Testis (tissue), 2 donors: ENCODE data around the gene PRAME.

Experiments
- POLR2A ChIP-seq: fragments of 450-650 bp; IDR thresholded peaks from one replicate; pipeline ENCODE4 v1.6.1; 2017; ENCODE audit warnings: antibody characterized with exemption, mild to moderate bottlenecking, moderate library complexity
- TF ChIP-seq, protein P1 (sequence below), 3 experiments: fragments of 450-650 bp in 2 of 3; fragments of 200-600 bp in 1 of 3; sonication (generic) in 1 of 3; IDR thresholded peaks; one replicate each; pipeline ENCODE4 v1.5.1; 2016 to 2019; ENCODE audit warnings: antibody characterized with exemption in 3 of 3, mild to moderate bottlenecking in 2 of 3, moderate library complexity in 1 of 3

DNA sequence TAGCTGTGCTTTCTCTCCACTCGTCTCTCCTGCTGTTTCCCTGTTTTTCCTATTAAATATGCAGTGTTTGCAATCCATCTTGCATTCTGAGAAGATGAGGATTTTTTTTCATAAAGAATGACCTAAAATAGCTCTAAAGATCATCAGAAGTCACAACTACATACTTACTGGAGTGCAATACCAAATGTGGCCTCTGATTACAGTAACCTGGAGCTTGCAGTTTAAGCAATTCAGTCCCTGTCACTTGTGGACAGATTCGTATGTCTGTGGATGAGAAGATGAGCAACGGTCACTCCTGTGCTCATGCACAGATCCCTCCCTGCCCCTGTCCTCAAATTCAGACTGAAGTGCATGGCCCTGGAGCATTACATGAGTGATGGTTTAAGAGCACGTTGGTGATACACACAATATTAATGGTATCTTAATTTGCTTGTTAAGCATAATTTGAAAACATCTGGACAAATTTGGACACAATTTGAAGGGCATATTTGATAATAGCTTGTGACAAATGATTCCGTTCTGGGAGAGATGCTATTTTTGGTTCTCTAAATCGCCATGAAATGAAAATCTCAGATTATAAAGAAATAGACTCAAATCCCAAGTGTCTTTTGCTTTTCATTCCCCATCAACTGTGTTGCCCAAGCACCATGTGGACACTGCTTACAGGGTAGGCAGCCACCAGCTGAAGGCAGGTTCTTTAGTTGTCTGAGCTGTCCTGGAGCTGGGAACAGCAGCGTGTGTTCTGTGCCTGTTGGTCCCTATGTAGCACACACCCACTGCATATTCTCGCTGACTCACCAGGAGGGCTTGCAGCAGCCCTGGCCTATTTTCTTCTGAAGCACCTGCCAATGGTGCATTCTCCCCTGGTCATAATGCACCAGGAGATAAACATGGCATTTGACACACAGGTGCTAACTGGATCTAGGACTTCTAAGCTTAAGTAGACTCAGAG is 32.6 kb upstream of the PRAME start:
- TF ChIP-seq, protein P1, sequence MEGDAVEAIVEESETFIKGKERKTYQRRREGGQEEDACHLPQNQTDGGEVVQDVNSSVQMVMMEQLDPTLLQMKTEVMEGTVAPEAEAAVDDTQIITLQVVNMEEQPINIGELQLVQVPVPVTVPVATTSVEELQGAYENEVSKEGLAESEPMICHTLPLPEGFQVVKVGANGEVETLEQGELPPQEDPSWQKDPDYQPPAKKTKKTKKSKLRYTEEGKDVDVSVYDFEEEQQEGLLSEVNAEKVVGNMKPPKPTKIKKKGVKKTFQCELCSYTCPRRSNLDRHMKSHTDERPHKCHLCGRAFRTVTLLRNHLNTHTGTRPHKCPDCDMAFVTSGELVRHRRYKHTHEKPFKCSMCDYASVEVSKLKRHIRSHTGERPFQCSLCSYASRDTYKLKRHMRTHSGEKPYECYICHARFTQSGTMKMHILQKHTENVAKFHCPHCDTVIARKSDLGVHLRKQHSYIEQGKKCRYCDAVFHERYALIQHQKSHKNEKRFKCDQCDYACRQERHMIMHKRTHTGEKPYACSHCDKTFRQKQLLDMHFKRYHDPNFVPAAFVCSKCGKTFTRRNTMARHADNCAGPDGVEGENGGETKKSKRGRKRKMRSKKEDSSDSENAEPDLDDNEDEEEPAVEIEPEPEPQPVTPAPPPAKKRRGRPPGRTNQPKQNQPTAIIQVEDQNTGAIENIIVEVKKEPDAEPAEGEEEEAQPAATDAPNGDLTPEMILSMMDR (IDR thresholded peaks at IDR 0.05): peak in 2 of 3 experiments; percentile 23 to 45
- no peak for TF ChIP-seq POLR2A
